Smooth muscle cell (in vitro differentiated cells): ENCODE data around the gene GLT1D1. TPM values are rescaled to one million over a fixed set of nuclear protein-coding genes. Genes with fewer than 3 reads are reported as not detected.

Source experiments
- DNase-seq: peaks from one replicate; lab custom pipeline; 2025; ENCODE audit not compliant: unreplicated experiment; lab: John Stamatoyannopoulos, UW
- H2AFZ ChIP-seq: fragments of 200-600 bp; sonication (generic); 2 replicates; pipeline ENCODE4 v1.6.0; 2016; ENCODE audit warnings: antibody characterized with exemption, low read depth, mild to moderate bottlenecking
- H3F3A ChIP-seq: fragments of 200-600 bp; sonication (generic); 2 replicates; pipeline ENCODE4 v1.6.0; 2017; ENCODE audit warnings: antibody characterized with exemption, low read depth
- H3K27ac ChIP-seq: fragments of 200-600 bp; sonication (generic); 2 replicates; pipeline ENCODE4 v1.5.1; 2016; ENCODE audit warnings: low read depth, mild to moderate bottlenecking
- H3K27me3 ChIP-seq: fragments of 200-600 bp; sonication (generic); 2 replicates; pipeline ENCODE4 v1.6.1; 2016; ENCODE audit warnings: low read depth, mild to moderate bottlenecking
- H3K36me3 ChIP-seq: fragments of 200-600 bp; sonication (generic); 2 replicates; pipeline ENCODE4 v1.5.1; 2016; ENCODE audit warnings: low read depth
- H3K4me1 ChIP-seq: fragments of 200-600 bp; sonication (generic); 2 replicates; pipeline ENCODE4 v1.5.1; 2016; ENCODE audit warnings: low read depth
- H3K4me2 ChIP-seq: fragments of 200-600 bp; sonication (generic); 2 replicates; pipeline ENCODE4 v1.6.0; 2016; ENCODE audit warnings: mild to moderate bottlenecking
- H3K4me3 ChIP-seq: fragments of 200-600 bp; sonication (generic); 2 replicates; pipeline ENCODE4 v1.5.1; 2016; ENCODE audit warnings: mild to moderate bottlenecking
- H3K79me2 ChIP-seq: fragments of 200-600 bp; sonication (generic); 2 replicates; pipeline ENCODE4 v1.6.0; 2016; ENCODE audit warnings: low read depth, mild to moderate bottlenecking
- H3K9ac ChIP-seq: fragments of 200-600 bp; sonication (generic); 2 replicates; pipeline ENCODE4 v1.6.0; 2016; ENCODE audit warnings: low read depth
- H3K9me3 ChIP-seq: fragments of 200-600 bp; sonication (generic); replicated peaks from 2 replicates; pipeline ENCODE4 v1.5.1; 2016; ENCODE audit warnings: low read depth
- H4K20me1 ChIP-seq: fragments of 200-600 bp; sonication (generic); 2 replicates; pipeline ENCODE4 v1.6.0; 2016; ENCODE audit warnings: low read depth
- WGBS: methylation state at CpG from one replicate; pipeline ENCODE4 v1.1.7; 2016; ENCODE audit warnings: low lambda C conversion rate; 5-methylcytosine and 5-hydroxymethylcytosine counted together
- polyA plus RNA-seq: library from polyadenylated mRNA; unstranded; fragments of >200 nt; fragmentation: Nextera tagmentation; extraction: Ambion mirVana; gene quantifications from 2 replicates; pipeline ENCODE4 v1.2.1, GENCODE V29; 2016
- total RNA-seq: library from RNA; depleted of rRNA; stranded (reverse); fragments of >200 nt; gene quantifications from 2 replicates; pipeline ENCODE4 v1.2.3, GENCODE V29; 2014
- TF ChIP-seq, protein P1 (sequence below): fragments of 200-600 bp; sonication (generic); IDR thresholded peaks from 2 replicates; pipeline ENCODE4 v1.5.1; 2017; ENCODE audit warnings: borderline replicate concordance, mild to moderate bottlenecking, antibody characterized with exemption; ENCODE audit not compliant: insufficient read depth, poor library complexity, severe bottlenecking

Gene GLT1D1
- total and polyA plus RNA-seq, 2 experiments from 2014 or later, result 0.07 to 0.18 TPM

DNA sequence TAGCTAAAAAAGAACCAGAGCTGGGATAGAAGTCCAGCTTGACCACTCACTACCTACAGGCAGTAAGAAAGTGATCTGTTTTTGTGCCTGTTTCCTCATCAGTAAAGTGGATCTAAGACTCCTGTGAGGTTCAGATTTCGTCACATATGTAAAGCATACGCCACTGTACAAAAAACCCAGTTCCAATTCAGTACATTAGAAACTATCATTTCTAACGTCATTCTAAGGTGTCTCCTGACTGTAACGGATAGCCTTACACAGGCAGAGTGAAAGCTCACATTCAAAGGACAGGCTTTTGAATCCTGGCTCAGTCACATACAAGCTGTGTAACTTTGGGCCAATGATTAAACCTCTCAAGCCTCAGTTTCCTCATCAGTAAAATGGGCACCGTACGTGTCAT, 33.0 kb upstream of the GLT1D1 start:
- H3K4me2 ChIP-seq, result no peak overlapping the region
- TF ChIP-seq, protein P1, sequence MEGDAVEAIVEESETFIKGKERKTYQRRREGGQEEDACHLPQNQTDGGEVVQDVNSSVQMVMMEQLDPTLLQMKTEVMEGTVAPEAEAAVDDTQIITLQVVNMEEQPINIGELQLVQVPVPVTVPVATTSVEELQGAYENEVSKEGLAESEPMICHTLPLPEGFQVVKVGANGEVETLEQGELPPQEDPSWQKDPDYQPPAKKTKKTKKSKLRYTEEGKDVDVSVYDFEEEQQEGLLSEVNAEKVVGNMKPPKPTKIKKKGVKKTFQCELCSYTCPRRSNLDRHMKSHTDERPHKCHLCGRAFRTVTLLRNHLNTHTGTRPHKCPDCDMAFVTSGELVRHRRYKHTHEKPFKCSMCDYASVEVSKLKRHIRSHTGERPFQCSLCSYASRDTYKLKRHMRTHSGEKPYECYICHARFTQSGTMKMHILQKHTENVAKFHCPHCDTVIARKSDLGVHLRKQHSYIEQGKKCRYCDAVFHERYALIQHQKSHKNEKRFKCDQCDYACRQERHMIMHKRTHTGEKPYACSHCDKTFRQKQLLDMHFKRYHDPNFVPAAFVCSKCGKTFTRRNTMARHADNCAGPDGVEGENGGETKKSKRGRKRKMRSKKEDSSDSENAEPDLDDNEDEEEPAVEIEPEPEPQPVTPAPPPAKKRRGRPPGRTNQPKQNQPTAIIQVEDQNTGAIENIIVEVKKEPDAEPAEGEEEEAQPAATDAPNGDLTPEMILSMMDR, result no peak
- no peaks in the 10 kb centered on the region for H3K36me3 ChIP-seq
- WGBS, result 96% methylated on average over 6 of the region's 6 CpGs
- peaks cover 21% of the 10 kb centered on the region for H3K4me1 ChIP-seq
- no peaks in the 10 kb centered on the region for H3K9me3 ChIP-seq
- H3K4me3 ChIP-seq, result no peak overlapping the region
- peaks cover 81% of the 10 kb centered on the region for H3K79me2 ChIP-seq
- H3K9ac ChIP-seq, result no peak overlapping the region
- DNase-seq, result no peak
- no peaks in the 10 kb centered on the region for H3F3A ChIP-seq
- no peak overlapping the region for H3K27ac ChIP-seq
- peaks cover 63% of the 10 kb centered on the region for H4K20me1 ChIP-seq
- H3K27me3 ChIP-seq, result no peaks in the 10 kb centered on the region
- no peak overlapping the region for H2AFZ ChIP-seq

DNA sequence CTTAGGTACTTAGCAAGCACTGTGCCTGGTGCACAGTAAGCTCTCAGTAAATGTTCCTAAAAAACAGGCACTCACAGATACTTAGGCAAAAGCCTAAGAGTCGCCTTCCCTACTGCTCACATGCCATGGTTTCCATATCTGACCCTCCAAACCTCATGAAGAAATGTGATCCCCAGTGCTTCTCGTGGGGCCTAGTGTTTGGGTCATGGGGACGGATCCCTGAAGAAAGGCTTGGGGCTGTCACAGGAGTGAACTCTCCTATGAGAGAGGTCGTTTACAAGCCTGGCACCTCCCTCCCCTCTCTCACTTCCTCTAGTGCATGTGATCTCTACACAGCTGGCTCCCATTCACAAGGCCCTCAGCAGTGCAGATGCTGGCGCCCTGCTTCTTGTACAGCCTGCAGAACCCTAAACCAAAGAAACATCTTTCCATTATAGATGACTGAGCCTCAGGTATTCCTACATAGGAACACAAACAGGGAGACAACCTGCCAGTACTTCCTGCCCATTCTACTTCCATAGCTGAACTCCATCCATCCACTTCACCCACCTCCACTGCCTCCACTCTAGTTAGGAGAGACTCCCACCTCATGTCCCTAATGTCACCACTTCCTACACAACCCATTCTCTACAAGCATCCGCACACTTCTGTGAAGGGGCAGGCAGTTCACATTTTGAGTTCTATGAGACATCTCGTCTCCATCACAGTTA, 32.4 kb upstream of the GLT1D1 start:
- no peak overlapping the region for H3K27ac ChIP-seq
- no peaks in the 10 kb centered on the region for H3F3A ChIP-seq
- H3K27me3 ChIP-seq, result no peaks in the 10 kb centered on the region
- no peak overlapping the region for H2AFZ ChIP-seq
- no peak for DNase-seq
- no peaks in the 10 kb centered on the region for H3K9me3 ChIP-seq
- no peak overlapping the region for H3K4me2 ChIP-seq
- H3K9ac ChIP-seq, result no peak overlapping the region
- peaks cover 21% of the 10 kb centered on the region for H3K4me1 ChIP-seq
- H3K36me3 ChIP-seq, result no peaks in the 10 kb centered on the region
- H3K79me2 ChIP-seq, result peaks cover 75% of the 10 kb centered on the region
- no peak overlapping the region for H3K4me3 ChIP-seq
- TF ChIP-seq, protein P1, result no peak
- 95% methylated on average over 7 of the region's 7 CpGs for WGBS
- H4K20me1 ChIP-seq, result peaks cover 58% of the 10 kb centered on the region

DNA sequence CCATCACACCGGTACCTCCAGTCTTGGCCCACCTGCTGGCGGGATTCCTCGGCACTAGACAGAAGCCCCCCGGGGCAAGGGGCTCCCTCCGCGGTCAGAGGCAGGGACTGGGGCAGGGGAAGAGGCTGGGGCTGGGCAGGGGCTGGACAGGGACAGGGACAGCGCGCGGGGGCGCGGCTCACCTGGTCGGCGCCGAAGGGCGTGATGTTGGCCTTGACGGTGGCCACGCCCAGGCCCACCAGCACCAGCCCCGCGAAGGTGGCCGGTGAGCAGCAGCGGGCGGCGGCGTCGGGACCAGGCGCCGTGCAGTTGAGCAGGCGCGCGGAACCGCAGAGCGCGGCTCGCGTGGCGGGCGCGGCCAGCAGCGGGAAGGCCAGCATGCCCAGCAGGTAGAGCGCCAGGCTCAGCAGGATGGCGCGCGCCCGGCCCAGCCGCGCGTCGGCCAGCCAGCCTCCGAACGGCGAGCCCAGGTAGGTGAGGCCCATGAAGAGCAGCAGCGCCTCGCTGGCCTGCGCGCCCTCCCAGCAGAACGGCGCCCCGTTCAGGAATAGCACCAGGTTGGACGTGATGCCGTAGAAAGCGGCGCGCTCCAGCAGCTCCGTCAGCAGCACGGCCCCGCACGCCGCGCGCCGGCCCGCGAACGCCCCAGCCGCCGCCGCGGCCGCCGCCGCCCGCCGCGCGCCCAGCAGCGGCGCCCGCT, 29.9 kb upstream of the GLT1D1 start:
- WGBS, result under 1% methylated on average over 62 of the region's 88 CpGs
- DNase-seq, result no peak
- H3K4me1 ChIP-seq, result peaks cover 19% of the 10 kb centered on the region
- H3K27ac ChIP-seq, result no peak overlapping the region
- peak overlapping the region; percentile 68 for H3K9ac ChIP-seq
- no peaks in the 10 kb centered on the region for H3K36me3 ChIP-seq
- TF ChIP-seq, protein P1, result no peak
- H4K20me1 ChIP-seq, result peaks cover 34% of the 10 kb centered on the region
- peak overlapping the region; percentile 71 for H3K4me3 ChIP-seq
- H3K27me3 ChIP-seq, result no peaks in the 10 kb centered on the region
- peak overlapping the region; percentile 95 for H3K4me2 ChIP-seq
- peak overlapping the region; percentile 92 for H2AFZ ChIP-seq
- no peaks in the 10 kb centered on the region for H3F3A ChIP-seq
- H3K79me2 ChIP-seq, result peaks cover 50% of the 10 kb centered on the region
- no peaks in the 10 kb centered on the region for H3K9me3 ChIP-seq
